K562 (cell line): ENCODE data around the gene HIPK2.

Source experiments
- MAFK ChIP-seq: IDR thresholded peaks from 2 replicates; pipeline ENCODE4 v1.6.1; 2011; ENCODE audit warnings: low read length, improper control_type of control experiment
- POLR2A ChIP-seq: fragments of 450-650 bp; conservative IDR thresholded peaks from 2 replicates; pipeline ENCODE4 v1.6.1; 2016
- POLR2AphosphoS5 ChIP-seq: IDR thresholded peaks from 2 replicates; pipeline ENCODE4 v1.6.1; 2011; ENCODE audit warnings: mild to moderate bottlenecking, low read depth, low read length, moderate library complexity; ENCODE audit not compliant: control insufficient read depth, insufficient read depth
- RBM34 ChIP-seq: fragments of 200-400 bp; formaldehyde crosslinking; IDR thresholded peaks from 2 replicates; pipeline ENCODE4 v1.6.1; 2018; ENCODE audit warnings: low read length, borderline replicate concordance; ENCODE audit not compliant: insufficient read depth
- SMARCC2 ChIP-seq: fragments of 450-650 bp; IDR thresholded peaks from 2 replicates; pipeline ENCODE4 v1.6.1; 2017; ENCODE audit warnings: antibody characterized with exemption, moderate library complexity, mild to moderate bottlenecking, low read depth
- TCF3 ChIP-seq: sonication (generic); formaldehyde crosslinking; IDR thresholded peaks from 2 replicates; pipeline ENCODE4 v1.4.0; 2020; ENCODE audit warnings: mild to moderate bottlenecking, missing genetic modification reagents
- TF ChIP-seq, protein P1 (sequence below), 3 experiments: IDR thresholded peaks in 2 of 3; conservative IDR thresholded peaks in 1 of 3; 2 replicates each; pipeline ENCODE4 v1.5.1; 2011 to 2012; ENCODE audit warnings: low read length in 3 of 3, mild to moderate bottlenecking in 3 of 3, control low read depth in 2 of 3, improper control_type of control experiment in 1 of 3, inconsistent platforms in 1 of 3, low read depth in 1 of 3, mixed read lengths in 1 of 3, moderate library complexity in 1 of 3; ENCODE audit not compliant: insufficient read depth in 2 of 3
- TF ChIP-seq, protein P2 (sequence below): IDR thresholded peaks from 2 replicates; pipeline ENCODE4 v1.6.1; 2014; ENCODE audit warnings: antibody characterized with exemption
- TF ChIP-seq, protein P3 (sequence below): fragments of 450-650 bp; IDR thresholded peaks from 2 replicates; pipeline ENCODE4 v1.6.1; 2018; ENCODE audit not compliant: partially characterized antibody

DNA sequence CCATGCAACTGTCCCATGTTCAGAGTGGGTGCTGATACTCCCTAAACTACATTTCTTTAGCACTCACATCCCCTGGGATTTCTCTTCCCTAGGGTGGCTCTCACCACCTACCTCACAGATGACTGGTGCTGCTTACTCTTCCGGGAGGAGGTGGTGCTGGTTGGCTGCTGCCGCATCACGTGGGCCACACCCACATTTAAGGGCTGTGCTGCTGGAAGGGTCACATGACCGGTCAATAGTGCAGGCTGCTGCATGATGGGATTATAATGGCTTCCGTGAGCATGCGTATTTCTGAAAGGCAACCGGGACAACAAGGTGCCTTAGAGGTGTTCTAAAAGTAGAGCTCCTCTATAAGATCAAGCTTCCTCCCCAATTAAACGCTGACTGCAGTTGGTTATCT lies 177.5 kb downstream of the HIPK2 start:
- TF ChIP-seq TCF3 = no peak
- TF ChIP-seq, protein P1, sequence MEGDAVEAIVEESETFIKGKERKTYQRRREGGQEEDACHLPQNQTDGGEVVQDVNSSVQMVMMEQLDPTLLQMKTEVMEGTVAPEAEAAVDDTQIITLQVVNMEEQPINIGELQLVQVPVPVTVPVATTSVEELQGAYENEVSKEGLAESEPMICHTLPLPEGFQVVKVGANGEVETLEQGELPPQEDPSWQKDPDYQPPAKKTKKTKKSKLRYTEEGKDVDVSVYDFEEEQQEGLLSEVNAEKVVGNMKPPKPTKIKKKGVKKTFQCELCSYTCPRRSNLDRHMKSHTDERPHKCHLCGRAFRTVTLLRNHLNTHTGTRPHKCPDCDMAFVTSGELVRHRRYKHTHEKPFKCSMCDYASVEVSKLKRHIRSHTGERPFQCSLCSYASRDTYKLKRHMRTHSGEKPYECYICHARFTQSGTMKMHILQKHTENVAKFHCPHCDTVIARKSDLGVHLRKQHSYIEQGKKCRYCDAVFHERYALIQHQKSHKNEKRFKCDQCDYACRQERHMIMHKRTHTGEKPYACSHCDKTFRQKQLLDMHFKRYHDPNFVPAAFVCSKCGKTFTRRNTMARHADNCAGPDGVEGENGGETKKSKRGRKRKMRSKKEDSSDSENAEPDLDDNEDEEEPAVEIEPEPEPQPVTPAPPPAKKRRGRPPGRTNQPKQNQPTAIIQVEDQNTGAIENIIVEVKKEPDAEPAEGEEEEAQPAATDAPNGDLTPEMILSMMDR (IDR thresholded peaks at IDR 0.05 in 2 of 3, conservative IDR thresholded peaks at IDR 0.05 in 1 of 3; ENCODE audit: insufficient read depth in 2 of 3, low read depth in 1 of 3, low read length in 3 of 3) = no peak
- no peak for TF ChIP-seq POLR2AphosphoS5
- no peak for TF ChIP-seq RBM34
- no peak for TF ChIP-seq POLR2A
- TF ChIP-seq, protein P2, sequence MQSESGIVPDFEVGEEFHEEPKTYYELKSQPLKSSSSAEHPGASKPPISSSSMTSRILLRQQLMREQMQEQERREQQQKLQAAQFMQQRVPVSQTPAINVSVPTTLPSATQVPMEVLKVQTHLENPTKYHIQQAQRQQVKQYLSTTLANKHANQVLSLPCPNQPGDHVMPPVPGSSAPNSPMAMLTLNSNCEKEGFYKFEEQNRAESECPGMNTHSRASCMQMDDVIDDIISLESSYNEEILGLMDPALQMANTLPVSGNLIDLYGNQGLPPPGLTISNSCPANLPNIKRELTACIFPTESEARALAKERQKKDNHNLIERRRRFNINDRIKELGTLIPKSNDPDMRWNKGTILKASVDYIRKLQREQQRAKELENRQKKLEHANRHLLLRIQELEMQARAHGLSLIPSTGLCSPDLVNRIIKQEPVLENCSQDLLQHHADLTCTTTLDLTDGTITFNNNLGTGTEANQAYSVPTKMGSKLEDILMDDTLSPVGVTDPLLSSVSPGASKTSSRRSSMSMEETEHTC = no peak
- TF ChIP-seq SMARCC2 = no peak
- TF ChIP-seq, protein P3, sequence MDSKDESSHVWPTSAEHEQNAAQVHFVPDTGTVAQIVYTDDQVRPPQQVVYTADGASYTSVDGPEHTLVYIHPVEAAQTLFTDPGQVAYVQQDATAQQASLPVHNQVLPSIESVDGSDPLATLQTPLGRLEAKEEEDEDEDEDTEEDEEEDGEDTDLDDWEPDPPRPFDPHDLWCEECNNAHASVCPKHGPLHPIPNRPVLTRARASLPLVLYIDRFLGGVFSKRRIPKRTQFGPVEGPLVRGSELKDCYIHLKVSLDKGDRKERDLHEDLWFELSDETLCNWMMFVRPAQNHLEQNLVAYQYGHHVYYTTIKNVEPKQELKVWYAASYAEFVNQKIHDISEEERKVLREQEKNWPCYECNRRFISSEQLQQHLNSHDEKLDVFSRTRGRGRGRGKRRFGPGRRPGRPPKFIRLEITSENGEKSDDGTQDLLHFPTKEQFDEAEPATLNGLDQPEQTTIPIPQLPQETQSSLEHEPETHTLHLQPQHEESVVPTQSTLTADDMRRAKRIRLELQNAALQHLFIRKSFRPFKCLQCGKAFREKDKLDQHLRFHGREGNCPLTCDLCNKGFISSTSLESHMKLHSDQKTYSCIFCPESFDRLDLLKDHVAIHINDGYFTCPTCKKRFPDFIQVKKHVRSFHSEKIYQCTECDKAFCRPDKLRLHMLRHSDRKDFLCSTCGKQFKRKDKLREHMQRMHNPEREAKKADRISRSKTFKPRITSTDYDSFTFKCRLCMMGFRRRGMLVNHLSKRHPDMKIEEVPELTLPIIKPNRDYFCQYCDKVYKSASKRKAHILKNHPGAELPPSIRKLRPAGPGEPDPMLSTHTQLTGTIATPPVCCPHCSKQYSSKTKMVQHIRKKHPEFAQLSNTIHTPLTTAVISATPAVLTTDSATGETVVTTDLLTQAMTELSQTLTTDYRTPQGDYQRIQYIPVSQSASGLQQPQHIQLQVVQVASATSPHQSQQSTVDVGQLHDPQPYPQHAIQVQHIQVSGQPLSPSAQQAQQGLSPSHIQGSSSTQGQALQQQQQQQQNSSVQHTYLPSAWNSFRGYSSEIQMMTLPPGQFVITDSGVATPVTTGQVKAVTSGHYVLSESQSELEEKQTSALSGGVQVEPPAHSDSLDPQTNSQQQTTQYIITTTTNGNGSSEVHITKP = no peak
- TF ChIP-seq MAFK = no peak
